ENCODE results near the gene HOXB4. TPM values are rescaled to one million over a fixed set of nuclear protein-coding genes. Genes with fewer than 3 reads are reported as not detected.

Gene HOXB4
- total and polyA plus RNA-seq, 10 of the 15 experiments (the other 5 are each of a cell fraction or from before 2014, with no cell fraction given) = 0.35 to 5.8 (median 3.0) TPM

- peak overlapping the region; percentile 98; the same call in 1 of the 2 replicates for H3K4me2 ChIP-seq (ENCODE audit: control insufficient read depth, insufficient read depth)
- H4K20me1 ChIP-seq (ENCODE audit: control insufficient read depth, insufficient read depth) = no peaks in the 10 kb centered on the region
- BruUV-seq (replicated peaks) = no TSS peak
- peaks cover 6% of the 10 kb centered on the region for H3K4me1 ChIP-seq (ENCODE audit: control insufficient read depth, insufficient read depth, low read length)
- H2AFZ ChIP-seq (ENCODE audit: control insufficient read depth, low read depth, low read length) = no peak overlapping the region
- no peak overlapping the region for H3K27ac ChIP-seq (ENCODE audit: control insufficient read depth, insufficient read depth)
- 41% methylated on average over 29 of the region's 33 CpGs for WGBS (ENCODE audit: insufficient coverage, insufficient replicate concordance, low lambda C conversion rate, missing lambda C conversion rate)
- CTCF ChIA-PET = interaction anchor here (1.0 to 4.8 kb wide), 29 partner anchors 18 to 512 kb away, joined by 3 to 113 read pairs (median 7); partner anchors contain the start of gene HOXB7
- FAIRE-seq (no peak), DNase-seq (ENCODE audit: low read depth, low spot score) (no peak), ATAC-seq (no peak)
- TF ChIP-seq JUND (IDR thresholded peaks at IDR 0.05; ENCODE audit: low read depth, low read length) = no peak
- peak in 1 of 2 experiments; percentile 65; a peak in 1 of 3 replicates for TF ChIP-seq EGR1 (IDR thresholded peaks at IDR 0.05; ENCODE audit: borderline replicate concordance in 1 of 2, low read depth in 2 of 2, low read length in 2 of 2)
- H3K4me3 ChIP-seq = no peak overlapping the region
- H3K9ac ChIP-seq (ENCODE audit: control insufficient read depth, insufficient read depth, low read length) = no peak overlapping the region
- intact Hi-C loops (cut with micrococcal nuclease; ENCODE audit: unreplicated experiment) (no loop called here), in situ Hi-C loops (cut with MboI) (no loop called here)
- POLR2A ChIA-PET = interaction anchor here (1.5 kb wide), 1 partner anchor 240 kb away, joined by 6 read pairs; no protein-coding TSS in a partner anchor
- RAD21 ChIA-PET (ENCODE audit: unreplicated experiment) = interaction anchor here (0.9 to 3.8 kb wide), 23 partner anchors 15 to 566 kb away, joined by 3 to 35 read pairs (median 7); no protein-coding TSS in a partner anchor
- SMC1A ChIA-PET (ENCODE audit: uncharacterized antibody, unreplicated experiment) = interaction anchor here (0.7 to 4.3 kb wide), 23 partner anchors 9 to 510 kb away, joined by 3 to 47 read pairs (median 6); partner anchors contain the start of gene HOXB8
- no peaks in the 10 kb centered on the region for H3K9me3 ChIP-seq (replicated peaks; ENCODE audit: control insufficient read depth, insufficient read depth, low read length)
- H3K79me2 ChIP-seq (ENCODE audit: control insufficient read depth, insufficient read depth, low read length) = no peaks in the 10 kb centered on the region
- peaks cover 2 to 16% of the 10 kb centered on the region in 2 experiments for H3K27me3 ChIP-seq (replicated peaks in 1 of 2; ENCODE audit: control insufficient read depth in 2 of 2, insufficient read depth in 2 of 2, low read length in 1 of 2)
- no peaks in the 10 kb centered on the region for H3K36me3 ChIP-seq (ENCODE audit: control insufficient read depth in 2 of 2, insufficient read depth in 2 of 2, low read length in 1 of 2)
Observed at GRCh38 chr17:48592057-48592514, 13.9 kb upstream of the HOXB4 start.

GRCh38 chr17:48591255-48592056, 13.3 kb upstream of the HOXB4 start:
- RAD21 ChIA-PET (ENCODE audit: unreplicated experiment) = interaction anchor here (1.2 to 3.8 kb wide), 6 partner anchors 99 to 480 kb away, joined by 3 to 29 read pairs (median 21); no protein-coding TSS in a partner anchor
- TF ChIP-seq EZH2 (IDR thresholded peaks at IDR 0.05; ENCODE audit: borderline replicate concordance, control insufficient read depth, low read depth, low read length) = no peak
- no peak for TF ChIP-seq E4F1 (IDR thresholded peaks at IDR 0.05; ENCODE audit: borderline replicate concordance, partially characterized antibody)
- no peak for TF ChIP-seq ZSCAN29 (IDR thresholded peaks at IDR 0.05)
- no peak for TF ChIP-seq NR2C1 (IDR thresholded peaks at IDR 0.05)
- no peak for TF ChIP-seq IRF5 (IDR thresholded peaks at IDR 0.05; ENCODE audit: borderline replicate concordance)
- no peak for TF ChIP-seq GATAD2B (conservative IDR thresholded peaks at IDR 0.05; ENCODE audit: low read depth)

More at GRCh38 chr17:48591255-48592056, 13.3 kb upstream of the HOXB4 start:
- in situ Hi-C loops (cut with MboI) (no loop called here), intact Hi-C loops (cut with micrococcal nuclease; ENCODE audit: unreplicated experiment) (no loop called here)
- no peaks in the 10 kb centered on the region for H4K20me1 ChIP-seq (ENCODE audit: control insufficient read depth, insufficient read depth)
- H3K36me3 ChIP-seq (ENCODE audit: control insufficient read depth in 2 of 2, insufficient read depth in 2 of 2, low read length in 1 of 2) = no peaks in the 10 kb centered on the region
- H3K9ac ChIP-seq (ENCODE audit: control insufficient read depth, insufficient read depth, low read length) = no peak overlapping the region
- H3K79me2 ChIP-seq (ENCODE audit: control insufficient read depth, insufficient read depth, low read length) = no peaks in the 10 kb centered on the region
- no peak overlapping the region for H3K27ac ChIP-seq (ENCODE audit: control insufficient read depth, insufficient read depth)
- ATAC-seq (no peak), FAIRE-seq (no peak), DNase-seq (ENCODE audit: low read depth, low spot score) (no peak)
- CTCF ChIA-PET = interaction anchor here (0.7 to 4.8 kb wide), 9 partner anchors 29 to 743 kb away, joined by 3 to 113 read pairs (median 7); no protein-coding TSS in a partner anchor
- H3K4me3 ChIP-seq = no peak overlapping the region
- WGBS (ENCODE audit: insufficient coverage, insufficient replicate concordance, low lambda C conversion rate, missing lambda C conversion rate) = 87% methylated on average over 10 of the region's 10 CpGs
- H2AFZ ChIP-seq (ENCODE audit: control insufficient read depth, low read depth, low read length) = no peak overlapping the region
- SMC1A ChIA-PET (ENCODE audit: uncharacterized antibody, unreplicated experiment) = interaction anchor here (0.7 to 4.3 kb wide), 10 partner anchors 10 to 480 kb away, joined by 3 to 47 read pairs (median 5); no protein-coding TSS in a partner anchor
- H3K4me2 ChIP-seq (ENCODE audit: control insufficient read depth, insufficient read depth) = no peak overlapping the region
- peaks cover 0 to 13% of the 10 kb centered on the region in 2 experiments; a peak in 3 of 4 replicates for H3K27me3 ChIP-seq (replicated peaks in 1 of 2; ENCODE audit: control insufficient read depth in 2 of 2, insufficient read depth in 2 of 2, low read length in 1 of 2)
- H3K4me1 ChIP-seq (ENCODE audit: control insufficient read depth, insufficient read depth, low read length) = peaks cover under 1% of the 10 kb centered on the region
- no TSS peak for BruUV-seq (replicated peaks)
- POLR2A ChIA-PET = no interaction called here
- no peaks in the 10 kb centered on the region for H3K9me3 ChIP-seq (replicated peaks; ENCODE audit: control insufficient read depth, insufficient read depth, low read length)

Measured in GM12878 (cell line).